Neural cell (in vitro differentiated cells): ENCODE data around the gene CLSTN2. TPM values are rescaled to one million over a fixed set of nuclear protein-coding genes. Genes with fewer than 3 reads are reported as not detected.

ENCODE experiments used
- H2AFZ ChIP-seq: fragments of 200-600, 300-800 bp; sonication (generic), shearing (Covaris generic); 2 replicates; pipeline ENCODE4 v1.6.0; 2014; ENCODE audit warnings: low read depth, mild to moderate bottlenecking, antibody characterized with exemption, low read length, moderate library complexity
- H3F3A ChIP-seq: fragments of 200-600 bp; shearing (Covaris generic); 2 replicates; pipeline ENCODE4 v1.6.1; 2016; ENCODE audit warnings: mild to moderate bottlenecking, moderate library complexity, mixed read lengths, antibody characterized with exemption, low read length; ENCODE audit not compliant: insufficient read depth, poor library complexity, severe bottlenecking
- H3K27ac ChIP-seq: fragments of 200-600, 300-800 bp; sonication (generic), shearing (Covaris generic); 2 replicates; pipeline ENCODE4 v1.5.1; 2014; ENCODE audit warnings: mild to moderate bottlenecking, low read length, moderate library complexity
- H3K27me3 ChIP-seq: fragments of 300-800, 200-600 bp; sonication (generic), shearing (Covaris generic); 2 replicates; pipeline ENCODE4 v1.6.0; 2014; ENCODE audit warnings: mild to moderate bottlenecking, low read depth, low read length, moderate library complexity; ENCODE audit not compliant: insufficient read depth
- H3K36me3 ChIP-seq: fragments of 300-800, 200-600 bp; sonication (generic), shearing (Covaris generic); 2 replicates; pipeline ENCODE4 v1.5.1; 2014; ENCODE audit warnings: mild to moderate bottlenecking, antibody characterized with exemption, low read length, moderate library complexity; ENCODE audit not compliant: insufficient read depth
- H3K4me2 ChIP-seq: fragments of 300-800, 200-600 bp; sonication (generic), shearing (Covaris generic); 2 replicates; pipeline ENCODE4 v1.6.0; 2014; ENCODE audit warnings: mild to moderate bottlenecking, low read length
- H3K4me3 ChIP-seq: fragments of 300-800, 200-600 bp; sonication (generic), shearing (Covaris generic); 2 replicates; pipeline ENCODE4 v1.5.1; 2014; ENCODE audit warnings: mild to moderate bottlenecking, low read length, moderate library complexity
- H3K79me2 ChIP-seq: fragments of 200-600 bp; shearing (Covaris generic); replicated peaks from 2 replicates; pipeline ENCODE4 v1.6.0; 2014; ENCODE audit warnings: mild to moderate bottlenecking, low read length, moderate library complexity; ENCODE audit not compliant: insufficient read depth
- H3K9ac ChIP-seq: fragments of 300-800, 200-600 bp; sonication (generic), shearing (Covaris generic); 2 replicates; pipeline ENCODE4 v1.6.1; 2016; ENCODE audit warnings: mild to moderate bottlenecking, low read length, mixed read lengths
- H3K9me2 ChIP-seq: fragments of 200-600 bp; shearing (Covaris generic); 2 replicates; pipeline ENCODE4 v1.6.1; 2016; ENCODE audit warnings: mild to moderate bottlenecking, low read length, mixed read lengths; ENCODE audit not compliant: insufficient read depth
- H3K9me3 ChIP-seq: fragments of 200-600, 300-800 bp; sonication (generic), shearing (Covaris generic); 2 replicates; pipeline ENCODE4 v1.6.1; 2016; ENCODE audit warnings: mild to moderate bottlenecking, mixed run types, low read length, moderate library complexity, mixed read lengths
- H4K20me1 ChIP-seq: fragments of 200-600 bp; shearing (Covaris generic); 2 replicates; pipeline ENCODE4 v1.6.1; 2016; ENCODE audit warnings: mild to moderate bottlenecking, mixed run types; ENCODE audit not compliant: insufficient read depth
- CTCF ChIP-seq: fragments of 450-650 bp; IDR thresholded peaks from 2 replicates; pipeline ENCODE4 v1.5.1; 2014; ENCODE audit warnings: antibody characterized with exemption, mild to moderate bottlenecking, moderate library complexity; ENCODE audit not compliant: poor library complexity, severe bottlenecking
- EP300 ChIP-seq: fragments of 450-650 bp; conservative IDR thresholded peaks from 2 replicates; pipeline ENCODE4 v1.6.1; 2014; ENCODE audit warnings: antibody characterized with exemption, mild to moderate bottlenecking, moderate library complexity; ENCODE audit not compliant: poor library complexity, severe bottlenecking
- EZH2 ChIP-seq: fragments of 200-600, 300-800 bp; shearing (Covaris generic), sonication (generic); IDR thresholded peaks from 2 replicates; pipeline ENCODE4 v1.6.1; 2014; ENCODE audit warnings: antibody characterized with exemption, low read length, borderline replicate concordance, mild to moderate bottlenecking; ENCODE audit not compliant: insufficient read depth, poor library complexity, severe bottlenecking
- MXI1 ChIP-seq: fragments of 450-650 bp; conservative IDR thresholded peaks from 2 replicates; pipeline ENCODE4 v1.6.1; 2014; ENCODE audit warnings: antibody characterized with exemption, mild to moderate bottlenecking; ENCODE audit not compliant: poor library complexity, severe bottlenecking
- POLR2AphosphoS5 ChIP-seq: IDR thresholded peaks from 2 replicates; pipeline ENCODE4 v1.6.1; 2012
- RAD21 ChIP-seq: fragments of 450-650 bp; conservative IDR thresholded peaks from 2 replicates; pipeline ENCODE4 v1.6.1; 2014; ENCODE audit warnings: antibody characterized with exemption, mild to moderate bottlenecking, moderate library complexity
- REST ChIP-seq: IDR thresholded peaks from 2 replicates; pipeline ENCODE4 v1.6.1; 2012; ENCODE audit warnings: borderline replicate concordance
- SMC3 ChIP-seq: fragments of 450-650 bp; conservative IDR thresholded peaks from 2 replicates; pipeline ENCODE4 v1.6.1; 2014; ENCODE audit warnings: antibody characterized with exemption, mild to moderate bottlenecking, moderate library complexity; ENCODE audit not compliant: poor library complexity
- TAF1 ChIP-seq: IDR thresholded peaks from 2 replicates; pipeline ENCODE4 v1.6.1; 2012; ENCODE audit warnings: low read depth
- polyA plus RNA-seq: library from polyadenylated mRNA; depleted of rRNA; stranded (reverse); fragments of >200 nt; gene quantifications from 2 replicates; pipeline ENCODE4 v1.2.3, GENCODE V29; 2014

Gene CLSTN2
- polyA plus RNA-seq, 1 donor from 2014 or later = 10.7 TPM

DNA sequence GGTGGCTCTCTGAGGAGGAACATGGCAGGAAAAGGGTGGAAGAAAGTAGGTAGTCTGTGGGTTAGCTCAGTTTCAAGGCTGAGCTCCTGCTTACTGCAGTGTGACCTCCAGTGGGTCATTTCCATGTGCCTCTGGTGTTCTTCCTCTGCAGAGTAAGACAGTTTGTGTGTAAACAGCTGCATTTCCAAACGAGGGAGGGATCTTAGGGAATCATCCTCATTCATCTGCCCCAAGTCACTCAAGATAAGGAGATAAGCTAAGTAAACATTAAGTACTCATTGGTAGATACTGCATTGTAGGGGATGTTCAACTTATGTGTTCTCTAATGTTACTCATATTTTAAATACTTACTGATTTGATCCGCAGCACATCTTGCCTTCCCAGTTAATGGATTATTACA, 83.6 kb downstream of the CLSTN2 start:
- Histone ChIP-seq H3F3A (no peaks in the 10 kb centered on the region), H3K4me3 (no peak overlapping the region), H3K27me3 (no peaks in the 10 kb centered on the region), H3K9me3 (no peaks in the 10 kb centered on the region), H3K4me2 (no peak overlapping the region), H3K36me3 (no peaks in the 10 kb centered on the region), H3K27ac (no peak overlapping the region), H3K9ac (no peak overlapping the region), H3K79me2 (no peaks in the 10 kb centered on the region), H4K20me1 (no peaks in the 10 kb centered on the region), H3K9me2 (no peaks in the 10 kb centered on the region), H2AFZ (no peak overlapping the region)
- TF ChIP-seq RAD21 (no peak), SMC3 (no peak), MXI1 (no peak), REST (no peak), POLR2AphosphoS5 (no peak), TAF1 (no peak), EP300 (no peak), EZH2 (no peak), CTCF (no peak)

DNA sequence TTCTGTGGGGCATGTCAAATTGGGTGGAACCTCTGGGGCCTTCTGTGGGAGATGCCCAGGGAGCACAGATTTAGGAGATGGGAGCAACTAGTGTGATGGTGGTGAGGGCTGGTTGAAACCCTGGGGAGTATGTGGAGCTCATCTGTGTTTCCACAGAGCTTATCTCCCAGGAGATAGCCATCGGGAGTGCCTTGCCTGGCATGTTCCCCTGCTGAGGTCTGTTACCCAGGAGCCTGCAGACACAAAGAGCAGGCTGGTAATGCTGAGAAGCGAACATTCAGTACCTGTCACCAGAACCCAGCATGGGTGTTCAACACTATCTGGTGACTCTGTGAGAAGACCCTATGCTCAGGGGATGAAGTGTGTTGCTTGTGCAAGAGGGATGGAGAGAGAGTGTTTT, 85.0 kb downstream of the CLSTN2 start:
- no peaks in the 10 kb centered on the region for H3K36me3 ChIP-seq
- H3K4me2 ChIP-seq = no peak overlapping the region
- H3K27me3 ChIP-seq = no peaks in the 10 kb centered on the region
- no peak overlapping the region for H3K27ac ChIP-seq
- no peak overlapping the region for H3K9ac ChIP-seq
- H3K9me2 ChIP-seq = no peaks in the 10 kb centered on the region
- H2AFZ ChIP-seq = no peak overlapping the region
- H3K4me3 ChIP-seq = no peak overlapping the region
- no peaks in the 10 kb centered on the region for H3K9me3 ChIP-seq
- H4K20me1 ChIP-seq = no peaks in the 10 kb centered on the region
- no peaks in the 10 kb centered on the region for H3F3A ChIP-seq
- no peaks in the 10 kb centered on the region for H3K79me2 ChIP-seq
- TF ChIP-seq EZH2 = no peak
- no peak for TF ChIP-seq MXI1
- TF ChIP-seq RAD21 = no peak
- TF ChIP-seq REST = no peak
- no peak for TF ChIP-seq EP300
- no peak for TF ChIP-seq SMC3
- TF ChIP-seq TAF1 = no peak
- TF ChIP-seq CTCF = no peak
- no peak for TF ChIP-seq POLR2AphosphoS5
